Mucosa of descending colon (tissue), 3 donors: ENCODE data around the gene EFCAB6. TPM values are rescaled to one million over a fixed set of nuclear protein-coding genes. Genes with fewer than 3 reads are reported as not detected.

Source experiments
- ATAC-seq: fragments of 200-7000 bp; cut with Tn5 transposase; one replicate; pipeline ENCODE4 v1.9.1; 2020; ENCODE audit warnings: mild to moderate bottlenecking, moderate library complexity
- DNase-seq, 3 donors: peaks; one replicate each; pipeline ENCODE4 v3.0.0-alpha.2; 2020
- H3K36me3 ChIP-seq: fragments of 200-600 bp; one replicate; pipeline ENCODE4 v1.8.0; 2021; ENCODE audit warnings: low read depth, mild to moderate bottlenecking
- H3K4me1 ChIP-seq: fragments of 200-600 bp; one replicate; pipeline ENCODE4 v1.8.0; 2021; ENCODE audit warnings: low read depth, mild to moderate bottlenecking
- H3K4me3 ChIP-seq: fragments of 200-600 bp; one replicate; pipeline ENCODE4 v1.8.0; 2021; ENCODE audit warnings: mild to moderate bottlenecking
- H3K9me3 ChIP-seq: fragments of 200-600 bp; one replicate; pipeline ENCODE4 v1.8.0; 2021; ENCODE audit warnings: mild to moderate bottlenecking
- intact Hi-C, 2 donors: fragments of 100-400 bp; cut with DNase I in 1 of 2; cut with micrococcal nuclease in 1 of 2; formaldehyde crosslinking; loops; one replicate each; pipeline versions ENCODE4 v1.11.0 to v1.11.1; 2022; cut with DNase I, micrococcal nuclease
- total RNA-seq, 3 donors: library from RNA; stranded (reverse); fragmentation: NEBNext Ultra II Directional in 2 of 3; extraction: Animal tissue kit (Norgen Biotek cat#: 25700) in 2 of 3; gene quantifications; one replicate each; pipeline versions ENCODE4 v1.2.1 to v1.2.4, GENCODE V29; 2021 to 2023
- TF ChIP-seq, protein P1 (sequence below): fragments of 200-600 bp; IDR thresholded peaks from one replicate; pipeline ENCODE4 v1.8.0; 2022; ENCODE audit warnings: antibody characterized with exemption, mild to moderate bottlenecking
- donor health status: DM: no; HTN: no; CAD: no; lungs with moderate emphysema.
- donor health status: DM: no; HTN: no; CAD: no.
- donor health status: DM: no; HTN: yes; CAD: no.

EFCAB6 gene
- total RNA-seq, 3 donors from 2014 or later, result 1.1 to 1.8 (median 1.7) TPM

DNA sequence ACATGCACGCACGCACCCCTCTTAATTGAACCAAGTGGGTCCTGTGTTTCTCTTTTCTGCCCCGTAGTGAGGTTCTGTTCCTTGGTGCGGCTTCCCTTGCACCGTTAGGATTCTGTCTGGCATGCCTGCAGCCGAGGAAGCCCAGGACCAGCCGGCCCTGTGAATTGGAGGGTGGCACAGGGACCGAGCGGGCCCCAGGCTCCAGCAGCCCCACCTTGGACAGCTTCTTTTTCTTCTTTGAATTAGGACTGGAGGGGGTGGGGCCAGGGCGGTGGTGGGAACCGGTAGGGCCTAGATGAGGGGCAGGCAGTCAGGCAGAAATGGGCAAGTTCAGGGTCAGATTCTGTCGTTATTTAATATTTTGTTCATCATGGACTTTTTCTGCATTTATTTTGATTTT is 305.6 kb downstream of the EFCAB6 start:
- Histone ChIP-seq H3K4me3 (no peak overlapping the region), H3K4me1 (no peaks in the 10 kb centered on the region), H3K36me3 (no peaks in the 10 kb centered on the region), H3K9me3 (no peaks in the 10 kb centered on the region)
- DNase-seq (no peak), ATAC-seq (no peak)
- intact Hi-C loops, result no loop called here
- TF ChIP-seq, protein P1, sequence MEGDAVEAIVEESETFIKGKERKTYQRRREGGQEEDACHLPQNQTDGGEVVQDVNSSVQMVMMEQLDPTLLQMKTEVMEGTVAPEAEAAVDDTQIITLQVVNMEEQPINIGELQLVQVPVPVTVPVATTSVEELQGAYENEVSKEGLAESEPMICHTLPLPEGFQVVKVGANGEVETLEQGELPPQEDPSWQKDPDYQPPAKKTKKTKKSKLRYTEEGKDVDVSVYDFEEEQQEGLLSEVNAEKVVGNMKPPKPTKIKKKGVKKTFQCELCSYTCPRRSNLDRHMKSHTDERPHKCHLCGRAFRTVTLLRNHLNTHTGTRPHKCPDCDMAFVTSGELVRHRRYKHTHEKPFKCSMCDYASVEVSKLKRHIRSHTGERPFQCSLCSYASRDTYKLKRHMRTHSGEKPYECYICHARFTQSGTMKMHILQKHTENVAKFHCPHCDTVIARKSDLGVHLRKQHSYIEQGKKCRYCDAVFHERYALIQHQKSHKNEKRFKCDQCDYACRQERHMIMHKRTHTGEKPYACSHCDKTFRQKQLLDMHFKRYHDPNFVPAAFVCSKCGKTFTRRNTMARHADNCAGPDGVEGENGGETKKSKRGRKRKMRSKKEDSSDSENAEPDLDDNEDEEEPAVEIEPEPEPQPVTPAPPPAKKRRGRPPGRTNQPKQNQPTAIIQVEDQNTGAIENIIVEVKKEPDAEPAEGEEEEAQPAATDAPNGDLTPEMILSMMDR, result no peak

DNA sequence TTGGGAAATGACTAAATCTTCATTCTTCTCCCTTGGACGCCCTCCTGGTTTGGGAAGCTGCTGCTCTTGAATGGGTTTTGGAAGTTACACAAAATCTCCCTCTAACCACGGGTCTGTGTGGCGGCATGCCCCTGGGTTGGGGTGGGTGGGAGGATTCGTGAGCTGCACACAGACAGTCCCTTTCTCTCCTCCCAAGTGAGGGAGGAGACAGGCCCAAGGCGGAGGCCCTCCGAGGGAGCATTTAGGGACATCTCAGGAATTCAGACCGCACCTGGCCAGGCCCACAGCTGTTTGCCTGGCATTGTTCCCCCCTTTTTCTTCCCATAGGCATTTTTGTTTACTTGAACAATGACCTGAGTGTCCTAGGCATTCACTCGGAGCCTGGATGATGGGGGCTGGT is 306.2 kb downstream of the EFCAB6 start:
- Histone ChIP-seq H3K36me3 (no peaks in the 10 kb centered on the region), H3K9me3 (no peaks in the 10 kb centered on the region), H3K4me1 (no peaks in the 10 kb centered on the region), H3K4me3 (no peak overlapping the region)
- TF ChIP-seq, protein P1, result no peak
- DNase-seq (no peak), ATAC-seq (no peak)
- intact Hi-C loops, result no loop called here

DNA sequence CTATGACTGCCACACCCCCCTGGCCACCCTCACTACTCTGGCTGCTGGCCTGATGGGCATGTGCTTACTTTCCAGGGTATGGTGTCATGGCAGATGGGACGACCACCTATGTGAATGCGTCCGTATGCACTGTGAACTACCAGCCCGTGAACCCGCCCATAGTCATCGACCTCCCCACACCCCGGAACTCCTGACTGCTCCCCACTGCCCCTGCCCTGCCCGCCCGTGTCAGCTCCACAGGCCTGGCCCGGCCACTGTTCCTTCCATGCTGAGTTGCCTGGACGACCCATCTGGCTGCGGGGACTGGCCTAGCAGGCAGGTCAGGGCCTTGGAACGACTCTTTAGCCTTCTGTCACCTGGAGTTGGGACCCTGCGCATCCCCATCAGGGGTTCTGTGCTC is 306.7 kb downstream of the EFCAB6 start:
- TF ChIP-seq, protein P1, result no peak
- no peak overlapping the region for H3K4me3 ChIP-seq
- ATAC-seq, result no peak
- intact Hi-C loops, result no loop called here
- no peaks in the 10 kb centered on the region for H3K4me1 ChIP-seq
- H3K9me3 ChIP-seq, result no peaks in the 10 kb centered on the region
- no peaks in the 10 kb centered on the region for H3K36me3 ChIP-seq
- DNase-seq, result no peak

DNA sequence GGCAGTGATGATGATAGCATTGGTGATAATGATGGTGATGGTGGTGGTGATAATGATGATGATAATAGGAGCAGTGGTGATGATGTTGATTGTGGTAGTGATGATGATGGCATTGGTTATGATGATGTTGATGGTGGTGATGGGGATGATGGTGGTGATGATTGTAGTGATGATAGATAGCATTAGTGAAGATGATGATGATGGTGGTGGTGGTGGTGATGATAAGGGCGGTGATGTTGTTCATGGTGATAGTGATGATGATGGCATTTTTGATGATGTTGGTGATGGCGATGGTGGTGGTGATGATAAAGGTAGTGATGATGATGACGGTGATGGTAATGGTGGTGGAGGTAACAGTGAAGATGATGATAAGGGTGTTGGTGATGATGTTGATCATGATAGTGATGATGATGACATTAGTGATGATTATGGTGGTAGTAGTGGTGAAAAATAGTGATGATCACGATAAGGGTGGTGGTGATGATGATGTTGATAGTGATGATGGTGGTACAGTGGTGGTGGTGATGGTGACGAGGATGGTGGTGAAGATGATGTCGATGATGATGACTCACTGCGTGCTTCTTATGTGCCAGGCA is 307.3 kb downstream of the EFCAB6 start:
- no peaks in the 10 kb centered on the region for H3K4me1 ChIP-seq
- TF ChIP-seq, protein P1, result no peak
- no peaks in the 10 kb centered on the region for H3K36me3 ChIP-seq
- H3K4me3 ChIP-seq, result no peak overlapping the region
- DNase-seq (no peak), ATAC-seq (no peak)
- intact Hi-C loops, result no loop called here
- no peaks in the 10 kb centered on the region for H3K9me3 ChIP-seq

DNA sequence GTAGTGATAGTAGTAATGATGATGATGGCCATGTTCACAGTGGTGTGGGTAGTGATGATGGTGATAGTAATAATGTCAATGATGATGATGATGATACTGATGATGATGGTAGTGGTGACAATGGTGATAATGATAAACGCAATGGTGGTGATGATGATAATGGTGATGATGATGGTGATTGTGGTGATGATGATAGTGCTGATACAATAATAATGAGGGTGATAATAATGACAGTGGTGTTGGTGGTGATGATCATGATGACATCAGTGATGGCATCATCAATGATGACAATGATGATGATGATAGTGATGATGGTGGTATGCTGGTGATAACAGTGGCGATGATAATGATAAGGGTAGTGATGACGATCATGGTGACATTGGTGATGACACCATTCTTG is 308.0 kb downstream of the EFCAB6 start:
- DNase-seq (no peak), ATAC-seq (no peak)
- Histone ChIP-seq H3K4me3 (no peak overlapping the region), H3K4me1 (no peaks in the 10 kb centered on the region), H3K36me3 (no peaks in the 10 kb centered on the region), H3K9me3 (no peaks in the 10 kb centered on the region)
- TF ChIP-seq, protein P1, result no peak
- intact Hi-C loops, result no loop called here

DNA sequence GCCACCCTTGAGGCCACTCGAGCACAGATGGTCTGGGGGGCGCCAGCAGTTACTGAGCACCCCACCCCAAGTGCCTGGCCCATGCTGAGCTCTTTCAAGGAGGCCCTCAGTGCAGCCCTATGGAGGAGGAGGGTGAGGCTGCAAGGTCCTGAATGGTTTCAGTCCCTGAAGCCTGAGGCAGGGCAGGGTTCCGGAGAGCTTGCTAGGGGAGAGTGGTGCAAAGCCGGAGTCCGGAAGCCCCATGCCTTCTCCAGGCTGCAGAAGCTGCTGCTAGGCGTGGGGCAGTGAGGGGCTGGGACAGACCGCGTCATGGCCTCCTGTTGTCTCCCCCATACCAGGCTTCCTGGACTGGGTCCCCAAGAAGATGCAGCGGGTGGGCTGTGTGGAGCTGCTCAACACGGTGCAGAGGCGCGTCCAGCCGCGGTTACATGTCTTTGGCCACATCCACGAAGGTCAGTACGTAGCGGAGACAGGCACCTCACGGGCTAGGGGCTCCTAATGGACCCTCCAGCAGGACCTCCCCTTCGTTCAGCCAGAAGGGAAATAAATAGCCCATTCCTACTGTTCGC is 309.7 kb downstream of the EFCAB6 start:
- no peaks in the 10 kb centered on the region for H3K36me3 ChIP-seq
- ATAC-seq (no peak), DNase-seq (no peak)

More for the DNA sequence above, 309.7 kb downstream of the EFCAB6 start:
- Histone ChIP-seq H3K9me3 (no peaks in the 10 kb centered on the region), H3K4me1 (no peaks in the 10 kb centered on the region), H3K4me3 (no peak overlapping the region)
- intact Hi-C loops, result no loop called here
- TF ChIP-seq, protein P1, result no peak
